ENCODE results near the gene APOBEC3F. TPM values are rescaled to one million over a fixed set of nuclear protein-coding genes. Genes with fewer than 3 reads are reported as not detected.

Gene APOBEC3F
- total RNA-seq, 1 experiment from 2014 or later = 3.8 TPM

GRCh38 chr22:39091126-39092081 lies 50.7 kb downstream of the APOBEC3F start:
- no peak for DNase-seq (ENCODE audit: low read depth)

DNA sequence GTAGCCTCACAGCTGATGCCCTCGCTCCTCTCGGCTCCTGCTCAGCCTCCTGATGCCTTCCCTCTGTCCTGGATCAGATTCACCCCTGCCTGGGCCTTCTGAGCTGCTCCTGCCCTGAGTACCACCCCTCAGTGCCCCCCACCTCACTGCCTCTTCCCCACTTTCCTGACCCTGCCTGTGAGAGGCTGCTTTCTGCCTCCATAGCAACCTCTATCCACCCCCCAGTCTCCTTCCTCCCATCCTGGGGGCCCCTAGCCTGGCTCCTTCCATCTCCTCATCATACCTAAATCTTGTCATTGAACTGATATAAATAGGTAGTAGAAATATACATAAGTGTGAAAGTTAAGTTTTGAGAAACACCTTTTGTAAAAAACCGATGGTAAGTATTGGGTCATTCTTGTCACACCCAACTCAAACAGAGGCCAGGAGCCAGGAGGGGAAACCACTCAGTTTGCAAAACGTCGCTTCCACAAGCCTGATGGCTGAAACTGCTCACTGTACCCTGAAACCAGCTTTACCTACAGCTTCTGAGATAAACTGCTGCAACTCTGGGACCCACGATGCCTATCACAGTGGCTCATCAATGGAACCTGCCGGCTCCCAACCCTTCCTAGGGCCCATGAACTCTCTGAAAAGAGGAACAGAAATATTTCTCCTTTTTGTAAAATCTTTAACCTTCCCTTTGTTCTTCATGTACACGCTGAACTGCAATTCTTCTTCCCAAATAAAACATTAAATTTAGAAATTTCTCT lies 51.6 kb downstream of the APOBEC3F start:
- no peak for DNase-seq (ENCODE audit: low read depth)

DNA sequence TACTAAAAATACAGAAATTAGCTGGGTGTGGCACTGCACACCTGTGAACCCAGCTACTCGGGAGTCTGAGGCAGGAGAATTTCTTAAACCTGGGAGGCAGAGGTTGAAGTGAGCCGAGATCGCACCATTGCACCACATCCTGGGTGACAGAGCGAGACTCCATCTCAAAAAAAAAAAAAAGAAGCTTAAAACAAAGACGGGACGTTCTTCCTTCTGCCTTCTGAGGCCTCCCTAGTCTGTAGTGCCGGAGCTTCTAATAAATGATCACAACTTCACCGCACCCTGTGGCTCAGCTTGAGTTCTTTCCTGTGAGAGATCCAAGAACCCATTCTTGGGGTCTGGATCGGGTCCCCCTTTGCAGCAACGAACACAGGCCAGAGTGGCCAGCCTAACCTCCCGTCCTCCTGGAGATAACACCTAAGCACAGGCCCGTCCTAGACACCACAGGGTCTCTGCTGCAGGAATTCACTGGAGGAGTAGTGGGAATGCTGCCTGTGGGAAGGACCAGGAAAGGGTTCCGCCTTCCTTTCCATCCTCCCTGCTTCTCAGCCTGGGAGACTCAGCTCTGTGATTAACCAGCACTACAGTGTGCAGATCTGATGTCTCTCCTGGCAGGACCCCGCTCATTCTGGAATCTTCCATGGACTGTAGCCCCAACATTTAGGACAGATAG lies 54.2 kb downstream of the APOBEC3F start:
- no peak for DNase-seq (ENCODE audit: low read depth)

- no peak for DNase-seq (ENCODE audit: low read depth)
These were observed 55.3 kb downstream of the APOBEC3F start for GRCh38 chr22:39095971-39096370.

DNA sequence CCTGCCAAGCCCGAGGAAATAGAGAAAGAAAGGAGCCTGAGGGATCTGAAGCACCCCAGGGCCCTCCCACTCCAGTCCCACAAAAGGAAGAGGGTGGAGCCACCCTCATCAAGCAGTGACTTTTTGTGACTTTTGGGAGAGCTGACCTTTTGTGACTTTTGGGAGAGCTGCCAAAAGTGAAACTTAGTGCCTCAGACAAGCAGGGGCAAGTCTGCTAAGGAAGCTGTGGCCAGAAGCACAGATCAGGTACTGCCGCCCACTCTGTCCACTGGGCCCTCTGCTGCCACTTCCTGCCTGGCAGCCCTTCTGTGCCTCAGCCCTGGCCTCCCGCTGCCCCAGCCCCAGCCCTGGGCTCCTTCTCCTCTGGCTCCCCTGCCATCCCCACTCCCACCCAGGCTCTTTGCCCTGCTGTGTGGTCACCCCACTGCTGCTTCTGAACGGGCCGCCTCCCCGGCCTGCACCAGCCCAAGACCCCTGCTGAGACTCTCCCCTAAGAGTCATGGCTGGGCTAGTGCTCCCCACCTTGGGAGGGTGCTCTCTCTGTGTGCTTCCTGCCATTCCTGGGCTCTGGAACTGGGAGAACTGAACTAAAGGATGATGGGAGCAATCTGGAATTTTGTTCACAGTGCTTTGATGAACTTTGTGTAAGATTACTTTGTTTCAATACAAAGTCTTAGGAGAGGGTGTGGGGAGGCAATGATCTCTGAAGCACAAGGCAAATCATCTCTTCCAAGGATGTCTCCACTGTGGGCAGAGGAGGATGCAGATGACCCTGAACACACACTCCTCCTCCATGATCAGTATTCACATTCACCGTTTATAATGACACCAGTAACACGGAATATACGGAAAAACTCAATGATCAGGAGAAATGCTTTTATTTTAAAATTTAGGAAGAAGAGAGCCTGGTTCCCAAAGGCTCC lies 56.7 kb downstream of the APOBEC3F start, which contains the start of gene APOBEC3H:
Gene APOBEC3H, plus strand, starts transcription at position 147 of the 923 bp plus-strand sequence. CDS start 3,035 bp downstream, outside the sequence.
- peak; percentile 51 for DNase-seq (ENCODE audit: low read depth)

DNA sequence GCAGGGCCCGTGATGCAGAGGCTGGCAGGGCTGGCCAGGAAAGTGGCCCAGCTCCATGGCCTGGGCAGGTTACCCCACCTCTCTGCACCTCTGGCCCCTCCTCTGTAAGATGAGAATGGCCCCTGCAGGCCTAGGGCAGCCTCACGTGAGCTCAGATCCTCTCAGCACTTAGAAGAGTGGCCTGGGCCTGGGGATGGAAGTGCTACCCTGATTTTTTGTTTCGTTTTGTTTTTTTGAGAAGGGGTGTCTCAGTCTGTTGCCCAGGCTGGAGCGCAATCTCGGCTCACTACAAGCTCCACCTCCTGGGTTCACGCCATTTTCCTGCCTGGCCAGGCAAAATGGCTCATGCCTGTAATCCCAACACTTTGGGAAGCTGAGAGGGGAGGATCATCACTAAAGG lies 57.4 kb downstream of the APOBEC3F start:
- DNase-seq (ENCODE audit: low read depth) = no peak

DNA sequence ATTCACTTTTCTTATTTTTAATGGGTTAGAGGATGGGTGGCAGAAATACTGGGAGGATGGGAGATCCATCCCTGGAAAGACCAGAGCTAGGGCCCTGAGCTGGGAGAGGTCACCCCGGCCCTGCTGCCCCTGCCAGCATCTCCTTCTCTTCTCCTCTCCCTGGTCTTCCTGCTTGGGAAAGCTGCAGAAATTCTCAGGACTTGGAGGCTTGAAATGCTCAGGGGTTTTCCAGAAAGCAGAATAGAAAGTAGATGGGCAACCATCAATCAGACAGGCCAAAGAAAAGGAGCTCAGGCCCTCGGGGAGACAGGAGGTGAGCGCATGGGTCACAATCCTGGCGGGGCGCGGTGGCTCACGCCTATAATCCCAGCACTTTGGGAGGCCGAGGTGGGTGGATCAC lies 57.9 kb downstream of the APOBEC3F start:
- DNase-seq (ENCODE audit: low read depth) = no peak

DNA sequence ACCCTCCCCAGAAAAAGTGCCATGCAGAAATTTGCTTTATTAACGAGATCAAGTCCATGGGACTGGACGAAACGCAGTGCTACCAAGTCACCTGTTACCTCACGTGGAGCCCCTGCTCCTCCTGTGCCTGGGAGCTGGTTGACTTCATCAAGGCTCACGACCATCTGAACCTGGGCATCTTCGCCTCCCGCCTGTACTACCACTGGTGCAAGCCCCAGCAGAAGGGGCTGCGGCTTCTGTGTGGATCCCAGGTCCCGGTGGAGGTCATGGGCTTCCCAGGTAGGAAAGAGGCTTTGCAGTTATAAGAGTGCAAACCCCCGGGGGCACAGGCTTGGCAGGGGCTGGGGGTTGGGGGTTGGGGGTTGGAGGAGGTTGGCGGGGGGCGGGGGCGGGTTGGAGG lies 60.6 kb downstream of the APOBEC3F start:
- no peak for DNase-seq (ENCODE audit: low read depth)

GRCh38 chr22:39103431-39103830 lies 62.8 kb downstream of the APOBEC3F start:
- DNase-seq (ENCODE audit: low read depth) = no peak

Other genes starting within 250 kb of the APOBEC3F start
- 19.0 and 22.6 TPM in 2 replicates for gene DNAL4, start 246.7 kb upstream of the APOBEC3F start, total RNA-seq (2014; rRNA removed)
- gene NPTXR, start 196.8 kb upstream of the APOBEC3F start, total RNA-seq (2014; rRNA removed) = 0.06 and 0.23 TPM in 2 replicates
- gene CBX6, start 168.6 kb upstream of the APOBEC3F start, total RNA-seq (2014; rRNA removed) = 29.0 TPM in 2 replicates
- not detected in 2 replicates for gene APOBEC3A, start 83.3 kb upstream of the APOBEC3F start, total RNA-seq (2014; rRNA removed)
- gene APOBEC3B, start 58.5 kb upstream of the APOBEC3F start, total RNA-seq (2014; rRNA removed) = 23.3 and 30.7 TPM in 2 replicates
- gene APOBEC3C, start 26.6 kb upstream of the APOBEC3F start, total RNA-seq (2014; rRNA removed) = 13.5 and 14.0 TPM in 2 replicates
- 0.11 TPM in 1 of 2 replicates, not detected in the other for gene APOBEC3D, start 19.7 kb upstream of the APOBEC3F start, total RNA-seq (2014; rRNA removed)
- 4.2 and 6.1 TPM in 2 replicates for gene APOBEC3G, start 36.4 kb downstream of the APOBEC3F start, total RNA-seq (2014; rRNA removed)
- 0.26 and 0.63 TPM in 2 replicates for gene APOBEC3H, start 56.4 kb downstream of the APOBEC3F start, total RNA-seq (2014; rRNA removed)
- gene CBX7, start 111.8 kb downstream of the APOBEC3F start, total RNA-seq (2014; rRNA removed) = 1.3 and 3.3 TPM in 2 replicates
- gene PDGFB, start 204.1 kb downstream of the APOBEC3F start, total RNA-seq (2014; rRNA removed) = 1.2 and 4.1 TPM in 2 replicates